CD1c-positive myeloid dendritic cell (primary cell): ENCODE results near the gene CDYL2.
"Not testable (repeated sequence)": the region's sequence is repeated elsewhere in the genome, so short reads cannot be mapped to it uniquely, and the experiment has no call there.

ENCODE experiments used
- DNase-seq: peaks from one replicate; pipeline ENCODE4 v3.0.0-alpha.2; 2016; ENCODE audit errors: extremely low spot score

CDYL2 gene, protein sequence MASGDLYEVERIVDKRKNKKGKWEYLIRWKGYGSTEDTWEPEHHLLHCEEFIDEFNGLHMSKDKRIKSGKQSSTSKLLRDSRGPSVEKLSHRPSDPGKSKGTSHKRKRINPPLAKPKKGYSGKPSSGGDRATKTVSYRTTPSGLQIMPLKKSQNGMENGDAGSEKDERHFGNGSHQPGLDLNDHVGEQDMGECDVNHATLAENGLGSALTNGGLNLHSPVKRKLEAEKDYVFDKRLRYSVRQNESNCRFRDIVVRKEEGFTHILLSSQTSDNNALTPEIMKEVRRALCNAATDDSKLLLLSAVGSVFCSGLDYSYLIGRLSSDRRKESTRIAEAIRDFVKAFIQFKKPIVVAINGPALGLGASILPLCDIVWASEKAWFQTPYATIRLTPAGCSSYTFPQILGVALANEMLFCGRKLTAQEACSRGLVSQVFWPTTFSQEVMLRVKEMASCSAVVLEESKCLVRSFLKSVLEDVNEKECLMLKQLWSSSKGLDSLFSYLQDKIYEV

GRCh38 chr16:80804526-80805383 lies at the start of gene CDYL2:
TSS of gene CDYL2 (minus strand) at chr16:80804598. CDS start at chr16:80804173, 425 bp downstream.
- peak; percentile 64 for DNase-seq

DNA sequence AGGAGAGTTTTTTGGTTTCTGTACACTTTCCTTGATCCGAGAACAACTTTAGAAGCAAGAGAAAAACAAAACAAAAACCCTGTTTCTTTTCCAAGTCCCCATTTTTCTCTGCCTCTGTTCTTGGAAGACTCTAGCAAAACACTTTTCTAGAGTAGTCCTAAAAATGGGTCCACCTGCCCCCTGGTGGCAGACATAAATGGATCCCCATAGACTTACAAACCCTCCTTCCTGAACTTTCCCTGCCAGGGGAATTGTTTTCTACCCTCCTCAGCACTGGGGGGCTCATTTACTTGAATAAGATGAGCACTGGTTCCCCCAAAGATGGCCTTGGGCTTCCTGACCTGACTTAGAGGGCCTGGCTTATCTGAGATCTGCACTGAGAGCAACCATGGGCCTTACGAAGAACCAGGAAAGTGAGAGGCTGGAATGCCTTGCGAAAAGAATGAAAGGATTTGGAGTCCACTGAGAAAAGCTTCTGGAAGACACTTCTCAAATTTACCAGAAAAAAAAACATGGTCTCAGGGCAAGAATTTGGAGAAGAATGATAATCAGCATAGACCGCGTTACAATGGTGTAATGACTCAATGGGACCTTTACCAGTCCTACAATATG lies 48.0 kb upstream of the CDYL2 start:
- DNase-seq: peak; percentile 4

DNA sequence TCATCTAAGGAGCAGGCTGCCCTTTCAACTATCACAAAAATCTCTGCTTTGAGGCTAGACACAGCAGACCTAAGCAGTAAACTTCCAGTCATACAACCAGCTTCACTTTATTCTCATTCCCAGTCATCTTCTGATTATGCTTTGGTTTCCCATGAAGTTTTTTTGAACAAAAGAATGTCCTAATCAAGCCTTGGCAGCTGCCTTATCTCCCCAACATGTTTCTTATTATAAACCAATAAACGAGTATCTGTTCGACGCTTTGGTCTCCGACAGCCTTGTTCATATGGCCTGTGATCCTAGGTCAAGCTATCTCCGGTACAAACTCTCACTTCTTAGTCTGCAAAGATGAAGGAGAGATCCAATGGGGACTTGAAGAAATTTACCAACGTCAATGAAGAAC lies 47.4 kb upstream of the CDYL2 start:
- no peak for DNase-seq

DNA sequence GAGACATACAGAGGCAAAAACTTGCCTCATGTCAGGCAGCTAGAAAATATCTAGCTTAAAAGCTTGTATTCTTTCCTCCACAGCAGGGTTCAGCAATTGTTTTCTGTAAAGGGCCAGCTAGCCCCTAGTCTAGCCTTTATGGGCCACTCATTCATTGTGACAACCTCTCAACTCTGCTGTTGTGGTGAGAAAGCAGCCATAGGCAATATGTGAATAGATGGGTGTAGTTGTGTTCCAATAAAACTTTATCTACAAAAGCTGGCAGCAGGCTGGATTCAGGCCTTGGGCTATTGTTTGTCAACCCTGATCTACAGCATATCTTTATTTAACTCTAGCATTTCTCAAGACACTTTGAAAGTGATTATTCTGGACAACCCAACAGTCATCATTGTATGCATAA lies 46.4 kb upstream of the CDYL2 start:
- no peak for DNase-seq

DNA sequence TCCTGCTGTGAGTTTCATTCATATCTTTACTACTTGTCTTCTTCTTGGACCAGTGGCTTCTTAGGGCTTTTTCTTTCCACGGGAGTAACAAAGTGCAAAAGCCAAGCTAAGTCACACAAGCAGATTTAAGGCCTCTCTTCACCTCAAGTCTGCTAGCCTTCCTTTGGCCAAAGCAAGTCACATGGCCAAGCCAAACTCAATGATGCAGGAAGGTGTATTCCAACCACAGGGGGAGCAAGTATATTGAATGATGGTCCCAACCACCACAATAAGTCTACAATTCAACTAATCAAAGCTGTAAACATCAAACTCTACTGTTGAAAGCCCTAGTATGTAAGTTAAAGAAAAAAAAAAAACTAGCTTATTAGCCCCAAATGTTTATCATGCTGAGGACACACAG lies 44.5 kb upstream of the CDYL2 start:
- no peak for DNase-seq

DNA sequence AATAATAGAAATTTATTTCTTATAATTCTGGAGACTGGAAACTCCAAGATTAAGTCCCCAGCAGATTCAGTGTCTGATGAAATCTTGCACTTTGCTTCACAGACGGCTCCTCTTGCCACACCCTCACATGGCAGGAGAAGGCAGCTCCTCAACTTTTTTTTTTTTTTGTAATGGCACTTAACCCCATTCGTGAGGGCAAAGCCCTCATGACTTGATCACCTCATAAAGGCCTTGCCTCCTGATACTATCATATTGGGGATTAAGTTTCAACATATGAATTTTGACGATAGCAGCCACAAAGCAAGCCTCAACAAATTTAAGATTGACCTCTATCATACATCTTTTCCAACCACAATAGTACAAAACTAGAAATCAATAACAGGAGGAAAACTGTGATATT lies 42.3 kb upstream of the CDYL2 start:
- no peak for DNase-seq

- DNase-seq: no peak
Measured at GRCh38 chr16:80846275-80846674, 41.9 kb upstream of the CDYL2 start.

DNA sequence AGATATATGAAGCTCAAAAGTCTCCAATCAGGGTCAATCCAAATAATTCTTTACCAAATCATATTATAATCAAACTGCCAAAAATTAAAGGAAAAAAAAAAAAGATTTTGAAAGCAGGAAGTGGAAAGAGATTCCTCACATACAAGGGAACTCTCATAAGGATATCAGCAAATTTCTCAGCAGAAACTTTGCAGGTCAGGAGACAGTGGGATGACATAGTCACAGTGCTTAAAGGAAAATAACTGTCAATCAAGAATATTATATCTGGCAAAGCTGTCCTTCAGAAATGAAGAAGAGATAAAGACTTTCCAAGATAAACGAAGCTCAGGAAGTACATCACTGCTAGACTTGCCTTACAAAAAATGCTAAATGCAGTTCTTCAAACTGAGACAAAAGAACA lies 40.0 kb upstream of the CDYL2 start:
- DNase-seq: no peak

DNA sequence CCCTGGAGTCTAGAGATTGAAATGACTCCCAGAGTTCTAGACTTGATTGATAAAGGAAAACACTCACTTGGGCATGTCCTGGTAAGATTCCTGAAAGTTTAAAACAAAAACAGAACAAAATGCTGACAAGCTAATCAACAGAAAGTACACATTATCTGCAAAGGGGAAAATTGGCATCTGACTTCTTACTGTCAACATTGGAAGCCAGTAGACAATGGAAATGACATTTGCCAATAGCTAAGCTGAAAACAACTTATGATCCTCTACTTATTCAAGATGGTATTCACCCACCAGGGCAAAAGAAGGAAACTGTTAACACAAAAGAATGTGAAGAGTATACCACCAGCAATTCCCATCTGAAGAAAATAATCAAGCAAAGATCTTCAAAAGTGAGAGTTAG lies 36.8 kb upstream of the CDYL2 start:
- no peak for DNase-seq

- no peak for DNase-seq
Measured at GRCh38 chr16:80837533-80838147, 33.2 kb upstream of the CDYL2 start.

- no peak for DNase-seq
Measured at GRCh38 chr16:80836846-80837245, 32.4 kb upstream of the CDYL2 start.

- no peak for DNase-seq
Measured at GRCh38 chr16:80836202-80836601, 31.8 kb upstream of the CDYL2 start.

GRCh38 chr16:80831039-80831438 lies 26.6 kb upstream of the CDYL2 start:
- DNase-seq: no peak

DNA sequence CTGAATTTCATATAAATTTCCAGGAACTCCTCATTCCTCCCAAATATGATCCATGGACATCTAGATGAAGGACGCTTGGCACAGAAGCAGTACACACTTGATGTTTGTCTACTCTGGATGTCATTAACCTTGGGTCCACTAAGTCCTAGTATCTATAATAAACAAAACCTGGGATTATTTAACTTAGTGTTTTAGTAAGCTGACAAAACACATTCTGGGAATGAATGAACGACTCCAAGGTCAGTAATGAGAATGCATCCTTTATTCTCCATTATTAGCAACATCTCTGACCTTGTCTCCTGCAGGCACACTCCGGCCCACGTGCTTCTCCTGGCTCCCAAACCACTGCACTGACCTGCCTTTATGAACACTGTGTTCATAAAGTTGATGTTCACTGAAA lies 24.1 kb upstream of the CDYL2 start:
- no peak for DNase-seq

DNA sequence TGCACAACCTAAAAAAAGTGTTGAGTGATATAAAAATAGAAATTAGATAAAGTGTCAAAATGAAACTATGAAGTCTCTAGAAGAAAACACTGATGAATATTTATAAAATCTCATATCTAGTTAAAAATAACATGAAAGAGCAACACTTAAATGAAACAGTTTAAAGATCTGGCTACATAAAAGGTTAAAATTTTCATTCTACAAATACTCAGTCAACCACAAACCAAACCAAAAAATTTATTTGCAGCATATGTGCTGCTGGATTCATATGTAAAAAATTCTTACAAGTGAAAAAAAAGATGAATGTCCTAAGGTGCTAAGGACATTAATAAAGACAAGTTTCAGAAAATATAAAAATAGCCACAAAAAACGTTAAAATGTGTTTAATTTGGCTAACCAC lies 22.6 kb upstream of the CDYL2 start:
- no peak for DNase-seq

DNA sequence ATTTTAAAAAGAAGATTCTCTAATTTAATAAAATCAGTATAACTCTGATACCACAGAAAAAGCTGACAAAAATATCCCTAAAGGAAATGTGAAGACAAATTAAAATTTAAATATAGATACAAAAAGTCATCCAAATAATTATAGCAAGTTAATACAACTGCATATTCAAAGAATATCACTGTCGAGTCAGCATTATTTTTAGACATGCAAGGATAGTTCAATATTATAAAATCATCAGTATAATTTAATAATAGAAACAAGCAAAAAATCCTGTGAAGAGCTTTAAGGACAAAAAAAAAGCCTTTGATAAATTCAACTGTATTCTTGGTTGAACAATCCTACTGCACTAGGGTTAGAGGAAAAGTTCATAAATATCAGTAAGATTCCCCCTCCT lies 21.0 kb upstream of the CDYL2 start:
- no peak for DNase-seq

- DNase-seq: peak; percentile 69
Measured at GRCh38 chr16:80824623-80825364, 20.4 kb upstream of the CDYL2 start.

- DNase-seq: no peak
Measured at GRCh38 chr16:80819988-80820387, 15.6 kb upstream of the CDYL2 start.

- no peak for DNase-seq
Measured at GRCh38 chr16:80816356-80816755, 12.0 kb upstream of the CDYL2 start.

GRCh38 chr16:80815278-80815677 lies 10.9 kb upstream of the CDYL2 start:
- DNase-seq: not testable (repeated sequence)

- no peak for DNase-seq
Measured at GRCh38 chr16:80812593-80812992, 8.2 kb upstream of the CDYL2 start.
